Femur (tissue), 1 donor: ENCODE measurements around the gene PJA1.

ENCODE experiments used
- DNase-seq: peaks from one replicate; pipeline ENCODE4 v3.0.0-alpha.2; 2017

Gene PJA1

GRCh38 chrX:69140837-69141236 lies 24.4 kb downstream of the PJA1 start:
- DNase-seq = no peak

GRCh38 chrX:69139516-69139915 lies 25.7 kb downstream of the PJA1 start:
- no peak for DNase-seq

DNA sequence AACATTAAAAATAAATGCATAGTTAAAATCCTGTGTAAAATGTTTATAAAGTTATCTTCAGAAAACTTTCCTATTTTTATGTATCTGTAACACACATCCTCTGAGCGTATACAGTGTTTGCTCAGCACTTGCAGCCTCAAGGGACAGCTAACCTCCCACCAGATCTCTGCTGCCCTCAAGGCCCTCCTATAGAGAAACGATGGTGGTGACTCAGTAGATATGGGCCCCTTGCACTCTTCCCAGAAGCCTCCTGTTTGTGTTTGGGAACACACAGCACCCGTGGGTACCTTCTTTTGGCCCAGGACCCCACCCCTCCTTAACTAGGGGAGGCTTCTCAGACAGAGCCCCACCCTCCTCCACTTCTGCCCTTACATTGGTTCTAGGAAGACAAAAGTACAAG lies 26.7 kb downstream of the PJA1 start:
- DNase-seq = no peak

DNA sequence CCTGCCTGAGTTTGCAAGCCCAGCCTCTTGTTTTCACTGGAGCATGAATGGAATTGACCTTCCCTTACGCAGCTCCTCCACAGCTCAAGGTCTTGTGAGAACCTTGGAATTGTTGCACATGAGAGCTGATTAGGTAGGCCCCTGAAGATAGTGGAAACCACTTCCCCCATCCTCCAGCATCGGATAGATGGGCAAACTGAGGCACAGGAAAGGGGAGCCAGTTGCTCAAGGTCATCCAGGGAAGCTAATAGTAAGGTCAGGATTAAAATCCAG lies 27.2 kb downstream of the PJA1 start:
- no peak for DNase-seq

GRCh38 chrX:69137371-69138117 lies 27.7 kb downstream of the PJA1 start:
- DNase-seq = peak; percentile 80

GRCh38 chrX:69136546-69137331 lies 28.5 kb downstream of the PJA1 start:
- DNase-seq = peak; percentile 78

DNA sequence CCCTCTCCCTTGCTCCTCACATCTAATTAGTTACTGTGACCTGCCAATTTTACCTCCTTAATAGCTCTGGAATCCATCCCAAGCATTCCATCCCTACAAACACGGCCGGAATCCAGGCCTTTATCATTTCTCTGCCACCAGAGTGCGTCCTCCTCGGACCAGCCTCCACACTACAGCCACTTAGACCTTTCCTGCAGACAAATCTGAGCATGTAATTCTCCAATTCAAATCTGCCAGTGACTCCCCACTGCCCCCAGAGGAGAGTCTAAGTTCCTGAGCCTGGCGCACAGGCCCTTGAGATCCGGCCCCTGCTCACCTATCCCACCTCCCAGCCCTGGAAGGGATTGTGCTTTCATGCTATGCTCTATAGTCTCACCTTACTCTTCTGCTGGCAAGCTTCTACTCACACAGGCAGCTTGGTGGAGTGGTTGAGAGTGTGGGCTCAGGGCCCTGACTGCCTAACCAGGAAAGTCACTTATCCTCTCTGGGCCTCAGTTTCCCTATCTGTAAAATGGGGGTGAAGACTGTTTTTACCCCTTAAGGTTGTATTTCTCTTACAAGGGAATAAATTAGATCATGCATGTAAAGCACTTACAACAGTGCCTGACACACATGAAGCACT lies 31.2 kb downstream of the PJA1 start:
- peak; percentile 55 for DNase-seq

DNA sequence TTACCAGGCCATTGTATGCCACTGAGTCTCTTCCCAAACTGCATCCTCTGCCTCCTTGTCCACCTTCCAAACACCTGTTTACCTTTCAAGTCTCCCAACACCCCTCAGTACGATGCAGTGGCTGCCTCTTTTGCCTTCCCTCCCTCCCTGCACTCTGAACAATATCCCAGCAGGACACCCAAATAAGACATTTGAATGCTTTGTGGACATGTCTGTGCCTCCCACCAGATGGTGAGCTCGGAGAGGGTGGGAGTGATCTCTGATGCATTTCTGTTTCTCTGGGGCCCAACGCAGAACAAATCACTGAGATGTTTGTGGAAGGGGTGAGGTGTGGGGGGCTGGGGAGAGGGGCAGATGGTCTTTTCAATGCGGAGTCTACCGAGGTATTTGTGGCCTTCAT lies 33.4 kb downstream of the PJA1 start:
- no peak for DNase-seq

DNA sequence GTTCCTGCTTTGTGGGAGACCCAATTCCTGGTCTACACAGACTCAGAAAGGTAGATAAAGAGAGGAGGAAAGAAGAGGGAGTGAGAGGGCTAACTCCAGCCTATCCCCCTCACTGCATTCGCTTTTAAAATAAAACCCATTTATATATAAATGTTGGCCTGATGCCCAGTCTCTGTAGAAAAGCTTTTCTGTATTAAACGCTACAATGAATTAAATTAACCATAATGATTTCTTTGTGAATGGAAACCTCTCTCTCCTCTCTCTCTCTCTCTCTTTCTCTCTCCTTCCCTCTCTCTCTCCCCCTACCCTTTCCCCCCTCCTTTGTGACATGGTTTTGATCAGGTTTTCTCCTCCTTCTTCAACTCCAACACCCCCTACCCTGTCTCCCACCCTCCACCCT lies 34.8 kb downstream of the PJA1 start:
- DNase-seq = no peak

- DNase-seq = peak; percentile 56
Measured at GRCh38 chrX:69128588-69128987, 36.7 kb downstream of the PJA1 start.

GRCh38 chrX:69127466-69127865 lies 37.8 kb downstream of the PJA1 start:
- DNase-seq = no peak

DNA sequence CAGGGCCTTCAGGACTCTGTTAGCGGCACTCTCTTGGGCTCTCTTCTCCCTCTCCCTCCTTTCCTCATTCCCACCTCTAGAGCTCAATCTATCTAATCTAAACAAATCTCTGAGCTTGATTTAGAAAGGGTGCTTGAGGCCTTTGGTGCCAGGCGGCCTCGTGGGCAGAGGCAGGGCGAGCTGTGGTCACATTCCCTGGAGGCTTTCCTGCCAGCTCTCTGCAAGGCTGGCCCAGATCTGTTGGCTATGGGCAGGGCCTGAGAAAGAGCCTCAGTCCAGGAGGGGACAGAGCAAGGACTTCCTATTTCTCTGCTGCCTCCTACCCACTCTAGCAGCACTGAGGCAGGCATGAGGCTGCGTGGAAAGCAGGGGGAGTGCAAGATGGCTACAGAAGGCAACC lies 38.6 kb downstream of the PJA1 start:
- DNase-seq = no peak

GRCh38 chrX:69125094-69125493 lies 40.2 kb downstream of the PJA1 start:
- no peak for DNase-seq

DNA sequence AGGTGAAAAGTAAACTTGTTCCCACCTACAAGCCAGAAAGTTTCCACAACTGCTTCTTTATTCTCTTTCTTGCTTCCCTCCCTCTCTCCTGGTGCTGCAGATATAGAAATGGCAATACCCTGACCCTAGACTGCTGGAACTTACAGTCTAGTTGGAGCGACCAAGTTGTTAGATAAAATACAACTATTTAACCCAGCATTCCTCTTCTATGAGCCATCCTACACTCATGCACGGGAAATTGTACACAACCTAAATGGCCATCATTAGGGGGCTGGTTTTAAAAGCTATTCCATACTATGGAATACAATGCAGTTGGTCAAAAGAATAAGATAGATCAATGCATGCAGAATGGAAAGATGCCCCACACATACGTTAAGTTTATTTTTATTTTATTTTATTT lies 41.1 kb downstream of the PJA1 start:
- no peak for DNase-seq

DNA sequence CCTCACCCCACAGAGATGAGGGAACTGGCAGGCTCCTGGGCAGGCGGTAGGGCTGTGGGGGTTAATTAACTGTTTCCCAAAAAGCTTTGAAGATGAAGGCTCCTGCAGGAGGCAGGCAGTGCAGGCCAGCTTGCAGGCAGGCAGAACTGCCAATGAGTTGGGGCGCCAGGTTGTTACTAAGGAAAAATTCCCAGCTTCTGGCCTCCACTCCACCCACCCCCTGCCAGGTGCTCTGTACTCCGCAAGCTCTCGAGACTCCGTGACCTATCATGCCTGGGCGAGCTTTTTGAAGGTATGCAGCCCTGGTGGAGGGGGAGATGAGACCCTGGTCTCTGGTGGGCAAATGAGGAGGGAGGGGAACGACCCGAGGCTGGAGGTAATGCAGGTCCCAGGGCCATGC lies 41.8 kb downstream of the PJA1 start:
- no peak for DNase-seq

- no peak for DNase-seq
Measured at GRCh38 chrX:69121321-69122000, 43.8 kb downstream of the PJA1 start.

DNA sequence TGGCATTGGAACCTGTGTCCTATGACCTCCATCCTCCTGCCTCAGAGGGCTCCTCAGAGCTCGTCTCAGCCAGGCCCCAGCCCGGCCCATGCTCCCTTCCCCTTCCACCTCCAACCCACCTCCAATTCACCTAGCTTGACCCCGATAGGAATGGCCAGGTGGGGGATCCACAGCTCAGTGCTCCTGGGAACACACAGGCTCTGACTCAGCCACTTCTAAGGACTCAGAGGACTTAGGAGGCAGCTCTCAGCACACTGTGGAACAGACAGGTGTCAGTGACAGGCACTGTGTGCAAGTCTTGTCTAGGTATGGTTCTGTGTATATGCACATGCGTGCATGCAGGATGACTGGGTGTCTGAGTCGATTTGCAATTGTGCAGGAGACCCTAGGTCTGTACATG lies 44.8 kb downstream of the PJA1 start:
- DNase-seq = no peak

DNA sequence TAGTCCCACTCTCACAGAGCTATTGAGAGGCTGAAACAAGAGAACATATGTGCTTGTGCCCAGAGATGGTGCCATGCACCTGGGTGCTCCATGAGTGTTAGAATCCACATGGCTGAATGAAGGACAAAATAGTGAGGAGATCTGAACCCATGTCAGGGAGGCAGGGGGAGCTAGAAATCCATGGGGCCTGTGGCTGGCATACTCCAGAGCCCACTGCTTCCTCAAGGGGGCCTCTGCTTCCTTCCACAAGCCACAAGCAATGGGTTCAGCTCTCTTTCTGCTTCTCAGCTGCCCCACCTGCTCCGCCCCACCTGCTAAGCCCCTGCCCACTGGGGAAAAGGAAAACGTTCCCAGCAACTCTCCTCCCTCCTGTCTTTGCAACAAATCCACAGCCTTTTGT lies 46.1 kb downstream of the PJA1 start:
- DNase-seq = no peak

- no peak for DNase-seq
Measured at GRCh38 chrX:69117876-69118526, 47.3 kb downstream of the PJA1 start.

DNA sequence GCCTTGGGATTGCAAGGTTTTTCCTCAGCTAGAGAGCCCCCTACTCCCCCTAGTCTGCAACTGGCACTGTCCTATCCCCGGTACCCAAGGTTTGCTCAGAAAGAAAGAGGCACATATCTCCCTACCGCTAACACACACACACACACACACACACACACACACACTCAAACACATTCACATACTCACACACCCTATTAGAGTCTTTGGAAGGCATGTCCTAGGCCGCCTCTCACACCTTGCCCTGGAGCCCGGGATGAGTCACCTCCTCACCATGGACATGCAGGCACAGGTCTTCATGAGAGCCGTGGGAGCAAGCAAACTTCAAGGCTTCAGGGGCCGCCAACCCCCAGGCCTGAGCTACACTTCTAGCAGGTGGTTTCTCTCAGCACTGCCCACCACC lies 49.2 kb downstream of the PJA1 start:
- DNase-seq = no peak

- no peak for DNase-seq
Measured at GRCh38 chrX:69113723-69114122, 51.5 kb downstream of the PJA1 start.
